H1 (cell line): Measurements from ENCODE around the gene ACVR2B. TPM values are rescaled to one million over a fixed set of nuclear protein-coding genes. Genes with fewer than 3 reads are reported as not detected.

Experiments
- ASH2L ChIP-seq: fragments of 200-600, 300-600 bp; sonication (generic); IDR thresholded peaks from one replicate; pipeline ENCODE4 v1.7.1; 2017; ENCODE audit warnings: low read length
- BCL11A ChIP-seq, 2 experiments: IDR thresholded peaks; one replicate each; pipeline ENCODE4 v1.6.1; 2011; ENCODE audit warnings: low read depth in 2 of 2, low read length in 2 of 2, mild to moderate bottlenecking in 2 of 2
- E2F6 ChIP-seq: IDR thresholded peaks from 2 replicates; pipeline ENCODE4 v1.6.1; 2012; ENCODE audit warnings: inconsistent platforms
- FOSL1 ChIP-seq: IDR thresholded peaks from 2 replicates; pipeline ENCODE4 v1.6.1; 2011; ENCODE audit warnings: mild to moderate bottlenecking, low read depth, low read length, moderate library complexity; ENCODE audit not compliant: insufficient read depth
- GABPA ChIP-seq: IDR thresholded peaks from 2 replicates; pipeline ENCODE4 v1.6.1; 2011; ENCODE audit warnings: mild to moderate bottlenecking, low read length, moderate library complexity, borderline replicate concordance; ENCODE audit not compliant: insufficient read depth
- HDAC2 ChIP-seq, 2 experiments: fragments of 300-600 bp in 1 of 2; sonication (generic) in 1 of 2; IDR thresholded peaks; 2 replicates each; pipeline ENCODE4 v1.6.1; 2011 to 2012; ENCODE audit warnings: low read depth in 2 of 2, low read length in 2 of 2, mild to moderate bottlenecking in 2 of 2, moderate library complexity in 2 of 2, borderline replicate concordance in 1 of 2, inconsistent platforms in 1 of 2
- MAFK ChIP-seq: IDR thresholded peaks from 2 replicates; pipeline ENCODE4 v1.6.1; 2012; ENCODE audit warnings: low read depth, mild to moderate bottlenecking, improper control_type of control experiment, low read length
- NANOG ChIP-seq: IDR thresholded peaks from 2 replicates; pipeline ENCODE4 v1.6.1; 2011; ENCODE audit warnings: low read length, low read depth, mild to moderate bottlenecking, inconsistent platforms; ENCODE audit not compliant: insufficient read depth, poor library complexity, severe bottlenecking
- POLR2AphosphoS5 ChIP-seq: IDR thresholded peaks from 2 replicates; pipeline ENCODE4 v1.6.1; 2011; ENCODE audit warnings: low read depth, low read length
- POU5F1 ChIP-seq: IDR thresholded peaks from 2 replicates; pipeline ENCODE4 v1.6.1; 2011; ENCODE audit warnings: low read depth, mild to moderate bottlenecking, low read length, moderate library complexity
- TCF12 ChIP-seq: IDR thresholded peaks from 2 replicates; pipeline ENCODE4 v1.6.1; 2011; ENCODE audit warnings: low read depth, mild to moderate bottlenecking, low read length
- USF2 ChIP-seq: IDR thresholded peaks from 2 replicates; pipeline ENCODE4 v1.6.1; 2011; ENCODE audit warnings: low read length, improper control_type of control experiment
- ZNF274 ChIP-seq: IDR thresholded peaks from 2 replicates; pipeline ENCODE4 v1.7.0; 2012; ENCODE audit warnings: low read length, borderline replicate concordance; ENCODE audit errors: extremely low read depth
- polyA plus RNA-seq, 7 experiments: library from polyadenylated mRNA; depleted of rRNA in 3 of 7; stranded (reverse) in 5 of 7; unstranded in 2 of 7; fragments of >200 nt in 5 of 7; fragments of 200-250 nt in 2 of 7; gene quantifications; 1 replicate in 5 of 7; 2 replicates in 1 of 7; 4 replicates in 1 of 7; pipeline versions ENCODE4 v1.2.1 to v1.2.3, GENCODE V29; 2011 to 2013; ENCODE audit warnings: missing spikeins in 2 of 7, mixed read lengths in 2 of 7
- total RNA-seq: library from RNA; stranded (reverse); fragmentation: NEBNext Ultra II Directional; extraction: Animal tissue kit (Norgen Biotek cat#: 25700); gene quantifications from 2 replicates; pipeline ENCODE4 v1.2.1, GENCODE V29; 2021

The ACVR2B gene
- total and polyA plus RNA-seq, 2 of the 8 experiments (the other 6 are each of a cell fraction or from before 2014, with no cell fraction given) = 24.7 to 109 TPM

GRCh38 chr3:38519651-38520050 lies 66.0 kb downstream of the ACVR2B start (continued):
- no peak for TF ChIP-seq HDAC2 (IDR thresholded peaks at IDR 0.05; ENCODE audit: borderline replicate concordance in 1 of 2, low read depth in 2 of 2, low read length in 2 of 2)
- TF ChIP-seq POLR2AphosphoS5 = no peak
- no peak for TF ChIP-seq ZNF274
- TF ChIP-seq ASH2L = no peak
- TF ChIP-seq MAFK = no peak
- TF ChIP-seq USF2 = no peak
- TF ChIP-seq NANOG = no peak
- TF ChIP-seq TCF12 = 0 out of 2 replicates have a peak, but pooled peaks have one; percentile 45
- no peak for TF ChIP-seq FOSL1
- no peak for TF ChIP-seq GABPA
- TF ChIP-seq POU5F1 = no peak
- no peak for TF ChIP-seq E2F6
- no peak for TF ChIP-seq BCL11A (IDR thresholded peaks at IDR 0.05; ENCODE audit: low read depth in 2 of 2, low read length in 2 of 2)
